Breast epithelium (tissue), 3 donors: Measurements from ENCODE around the gene SKAP1.

Source experiments
- CTCF ChIP-seq, 3 donors: fragments of 450-650 bp; IDR thresholded peaks; one replicate each; pipeline ENCODE4 v1.5.1; 2016 to 2017; ENCODE audit warnings: antibody characterized with exemption in 3 of 3, mild to moderate bottlenecking in 3 of 3, moderate library complexity in 3 of 3
- POLR2A ChIP-seq: fragments of 450-650 bp; IDR thresholded peaks from one replicate; pipeline ENCODE4 v1.6.1; 2016; ENCODE audit warnings: antibody characterized with exemption, mild to moderate bottlenecking, moderate library complexity
- POLR2AphosphoS5 ChIP-seq, 3 donors: sonication (generic); formaldehyde crosslinking; IDR thresholded peaks; one replicate each; pipeline ENCODE4 v1.6.1; 2017; ENCODE audit warnings: antibody characterized with exemption in 3 of 3

GRCh38 chr17:48357779-48358602 is 72.0 kb downstream of the SKAP1 start:
- TF ChIP-seq CTCF (IDR thresholded peaks at IDR 0.05) (no peak), POLR2A (no peak), POLR2AphosphoS5 (IDR thresholded peaks at IDR 0.05) (no peak)
